GM21723 (cell line): ENCODE measurements around the gene UBQLN1.
"Not testable (repeated sequence)": the region's sequence is repeated elsewhere in the genome, so short reads cannot be mapped to it uniquely, and the experiment has no call there.

Experiments
- ATAC-seq: cut with Tn5 transposase; IDR thresholded peaks from one replicate; pipeline ENCODE4 v1.9.1; 2021; ENCODE audit warnings: mild to moderate bottlenecking, moderate library complexity; ENCODE audit not compliant: unreplicated experiment

The UBQLN1 gene

GRCh38 chr9:83637389-83637788 lies 70.4 kb downstream of the UBQLN1 start:
- ATAC-seq, result no peak

GRCh38 chr9:83636813-83637212 lies 70.9 kb downstream of the UBQLN1 start:
- no peak for ATAC-seq

DNA sequence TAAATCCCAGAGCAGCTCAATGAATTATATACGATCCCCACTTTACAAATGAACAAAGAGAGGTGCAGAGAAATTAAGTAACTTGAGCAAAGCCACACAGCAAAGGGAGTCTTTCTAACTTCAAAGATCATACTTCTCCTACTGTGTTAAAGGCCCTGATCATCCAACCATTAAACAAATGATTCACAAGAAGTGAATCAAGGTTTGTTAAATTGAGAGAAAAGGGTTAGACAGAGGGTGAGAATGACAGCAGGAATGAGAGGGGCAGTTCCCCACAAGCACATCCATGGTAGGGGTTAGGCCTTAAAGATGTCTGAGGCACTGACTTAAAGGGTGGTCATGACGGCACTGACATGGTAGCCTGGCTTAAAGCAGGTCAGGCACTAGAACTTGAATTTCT lies 74.1 kb downstream of the UBQLN1 start:
- no peak for ATAC-seq

GRCh38 chr9:83633255-83633654 lies 74.5 kb downstream of the UBQLN1 start:
- ATAC-seq, result no peak

- ATAC-seq, result no peak
Observed at GRCh38 chr9:83630938-83631457, 76.8 kb downstream of the UBQLN1 start.

- ATAC-seq, result no peak
Observed at GRCh38 chr9:83629433-83630104, 78.2 kb downstream of the UBQLN1 start.

DNA sequence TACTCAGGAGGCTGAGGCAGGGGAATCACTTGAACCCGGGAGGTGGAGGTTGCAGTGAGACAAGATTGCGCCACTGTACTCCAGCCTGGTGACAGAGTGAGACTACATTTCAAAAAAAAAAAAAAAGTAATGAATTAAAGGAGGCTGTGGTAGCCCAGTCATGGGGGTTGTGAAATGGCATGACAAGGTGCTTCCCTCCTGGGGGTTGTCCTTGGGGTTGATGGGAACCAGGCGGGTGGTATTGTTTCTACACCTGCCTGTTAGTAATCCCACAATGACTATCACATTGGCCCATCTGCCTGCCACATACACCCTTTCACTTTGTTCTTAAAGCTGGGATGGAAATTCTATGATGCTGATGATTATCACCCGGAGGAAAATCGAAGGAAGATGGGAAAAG lies 79.2 kb downstream of the UBQLN1 start:
- ATAC-seq, result no peak

DNA sequence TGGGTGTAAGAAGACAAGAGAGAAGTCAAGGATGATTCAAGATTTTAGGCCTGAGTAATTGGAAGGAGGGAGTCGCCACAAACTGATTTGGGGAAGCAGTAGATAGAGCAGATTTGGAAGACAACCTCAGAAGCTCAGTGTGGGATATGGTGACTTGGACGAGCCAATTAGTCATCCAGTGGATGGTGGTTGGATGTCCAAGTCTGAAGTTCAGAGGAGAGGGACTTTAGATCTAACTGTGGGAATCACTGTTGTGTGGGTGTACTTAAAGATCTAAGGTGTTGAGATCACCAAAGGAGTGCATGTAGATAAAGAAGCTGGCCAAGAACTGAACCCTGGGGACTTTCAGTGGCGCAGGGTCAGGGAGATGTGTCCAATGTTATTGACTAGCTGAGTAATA lies 82.6 kb downstream of the UBQLN1 start:
- no peak for ATAC-seq

DNA sequence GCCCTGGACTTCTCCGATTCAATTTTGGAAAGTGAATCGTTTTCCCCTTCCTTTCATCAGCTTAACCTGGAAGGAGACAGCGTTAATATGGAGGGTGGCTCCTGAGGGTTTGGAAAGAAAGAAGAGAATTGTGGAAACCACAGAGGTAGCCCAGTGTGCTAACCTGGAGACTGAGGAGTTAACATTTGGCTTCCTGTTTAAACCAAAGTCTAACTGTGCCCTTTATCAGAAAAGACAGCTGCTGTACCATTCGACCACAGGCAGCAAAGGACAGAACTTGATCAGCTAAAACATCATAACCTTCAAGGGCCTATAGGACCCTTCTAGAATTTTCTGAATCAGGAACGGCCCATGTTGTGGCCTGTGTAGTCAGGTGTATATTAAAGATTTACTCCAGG lies 84.1 kb downstream of the UBQLN1 start:
- peak; percentile 27 for ATAC-seq

DNA sequence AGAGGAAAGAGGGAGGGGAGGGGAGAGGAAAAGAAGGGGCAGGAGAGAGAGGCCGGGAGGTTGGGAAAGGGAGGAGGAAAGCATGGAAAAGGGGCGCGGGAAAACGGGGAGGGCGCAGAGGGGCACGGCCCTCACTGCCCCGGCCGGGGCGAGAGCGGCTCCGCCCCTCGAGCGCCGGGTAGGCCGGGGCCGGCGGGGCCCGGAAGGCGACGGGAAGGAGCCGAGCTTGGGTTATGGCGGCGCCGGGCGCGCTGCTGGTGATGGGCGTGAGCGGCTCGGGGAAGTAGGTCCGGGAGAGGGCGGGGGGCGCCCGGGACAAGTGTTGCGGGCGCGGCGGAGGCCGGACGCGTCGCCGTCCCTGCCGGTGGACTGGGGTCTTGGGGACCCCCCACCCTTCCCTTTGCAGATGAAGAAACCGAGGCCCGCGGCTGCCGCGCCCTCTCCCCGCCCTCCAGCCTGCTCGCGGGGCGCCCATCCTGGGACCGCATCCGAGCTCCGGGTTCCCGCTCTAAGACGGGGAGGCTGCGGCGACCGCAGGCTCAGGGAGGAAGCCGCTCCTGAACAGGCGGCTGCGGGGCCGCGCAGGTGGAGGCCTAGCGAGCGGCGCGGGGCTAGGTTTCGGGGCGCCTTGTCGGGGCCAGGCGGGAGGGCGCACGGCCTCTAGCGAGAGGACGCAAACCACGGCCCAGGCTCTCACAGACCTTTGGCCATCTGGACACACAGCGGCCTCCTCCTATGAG lies 84.6 kb downstream of the UBQLN1 start, which contains the start of gene IDNK:
Gene IDNK (plus strand): TSS at position 205 of the 740 bp plus-strand sequence. CDS start 29 bp downstream, at position 234.
- ATAC-seq, result peak; percentile 89

DNA sequence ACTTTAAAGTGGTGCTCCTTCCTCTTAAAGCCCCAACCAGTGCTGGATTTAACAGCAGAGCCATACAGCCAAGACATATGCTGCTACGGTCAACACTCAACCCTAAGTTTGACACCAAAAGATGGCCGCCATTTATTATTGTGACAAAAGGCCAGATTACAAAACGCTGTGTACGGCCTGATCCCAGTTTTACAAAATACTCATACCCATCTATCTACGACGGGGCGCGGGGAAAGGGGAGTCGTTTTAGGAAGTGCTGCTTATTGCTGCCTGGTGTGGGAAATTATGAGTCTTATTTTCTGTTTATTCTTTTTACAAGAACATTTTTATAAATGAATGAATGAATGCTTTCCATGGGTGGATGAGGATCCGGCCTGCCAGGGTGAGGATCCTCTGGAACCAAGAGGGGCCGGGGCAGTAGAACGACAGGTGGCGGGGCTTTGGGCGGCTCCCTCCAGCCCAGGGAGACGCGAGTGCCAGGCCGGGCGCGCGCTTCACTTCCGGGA lies 85.3 kb downstream of the UBQLN1 start:
- ATAC-seq, result peak; percentile 60

- ATAC-seq, result no peak
Observed at GRCh38 chr9:83620841-83621636, 86.7 kb downstream of the UBQLN1 start.

DNA sequence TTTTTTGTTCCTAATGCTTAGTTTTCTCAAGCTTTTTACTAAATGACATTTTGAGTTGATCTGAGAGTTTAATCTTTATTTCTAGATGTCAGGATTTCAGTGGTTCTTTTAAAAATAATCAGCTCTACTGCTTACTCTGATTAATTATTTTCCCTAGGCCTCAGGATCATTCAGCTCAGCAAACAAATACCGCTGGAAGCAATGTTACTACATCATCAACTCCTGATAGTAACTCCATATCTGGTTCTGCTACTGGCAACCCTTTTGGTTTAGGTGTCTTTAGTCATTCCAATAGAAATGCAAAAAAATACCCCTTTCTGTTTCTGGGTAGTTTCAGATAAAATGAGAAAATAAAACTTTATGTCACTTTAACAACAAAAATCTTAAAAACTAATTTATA lies 90.5 kb downstream of the UBQLN1 start:
- ATAC-seq, result no peak

- ATAC-seq, result not testable (repeated sequence)
Observed at GRCh38 chr9:83613298-83613697, 94.5 kb downstream of the UBQLN1 start.
